Osteocyte (in vitro differentiated cells): ENCODE data around the gene KLHL33. TPM values are rescaled to one million over a fixed set of nuclear protein-coding genes. Genes with fewer than 3 reads are reported as not detected.
"Not testable (repeated sequence)": the region's sequence is repeated elsewhere in the genome, so short reads cannot be mapped to it uniquely, and the experiment has no call there.

Experiments
- DNase-seq: peaks from one replicate; pipeline ENCODE4 v3.0.0; 2021; ENCODE audit warnings: mixed read lengths; ENCODE audit not compliant: unreplicated experiment; ENCODE audit errors: extremely low spot score
- H3K27ac Mint-ChIP-seq: one replicate; pipeline ENCODE4 v1.8.0; 2021; ENCODE audit warnings: mild to moderate bottlenecking, mixed read lengths; ENCODE audit not compliant: unreplicated experiment
- H3K27me3 Mint-ChIP-seq: one replicate; pipeline ENCODE4 v1.8.0; 2021; ENCODE audit warnings: mixed read lengths; ENCODE audit not compliant: unreplicated experiment
- H3K36me3 Mint-ChIP-seq: one replicate; pipeline ENCODE4 v1.8.0; 2021; ENCODE audit warnings: mixed read lengths; ENCODE audit not compliant: unreplicated experiment
- H3K4me1 Mint-ChIP-seq: one replicate; pipeline ENCODE4 v1.8.0; 2021; ENCODE audit warnings: mixed read lengths; ENCODE audit not compliant: unreplicated experiment
- H3K4me3 Mint-ChIP-seq: one replicate; pipeline ENCODE4 v1.8.0; 2021; ENCODE audit warnings: mild to moderate bottlenecking, moderate library complexity, mixed read lengths; ENCODE audit not compliant: unreplicated experiment
- H3K9me3 Mint-ChIP-seq: one replicate; pipeline ENCODE4 v1.8.0; 2021; ENCODE audit warnings: mixed read lengths; ENCODE audit not compliant: unreplicated experiment
- total RNA-seq: library from RNA; stranded (reverse); gene quantifications from 2 replicates; pipeline ENCODE4 v1.2.1, GENCODE V29; 2021
- TF ChIP-seq, protein P1 (sequence below): fragments of 200-600 bp; sonication (generic); IDR thresholded peaks from 2 replicates; pipeline ENCODE4 v1.5.0; 2021; ENCODE audit warnings: antibody characterized with exemption, mild to moderate bottlenecking, moderate library complexity

Gene KLHL33
- total RNA-seq, 1 donor from 2014 or later: 0.08 TPM

DNA sequence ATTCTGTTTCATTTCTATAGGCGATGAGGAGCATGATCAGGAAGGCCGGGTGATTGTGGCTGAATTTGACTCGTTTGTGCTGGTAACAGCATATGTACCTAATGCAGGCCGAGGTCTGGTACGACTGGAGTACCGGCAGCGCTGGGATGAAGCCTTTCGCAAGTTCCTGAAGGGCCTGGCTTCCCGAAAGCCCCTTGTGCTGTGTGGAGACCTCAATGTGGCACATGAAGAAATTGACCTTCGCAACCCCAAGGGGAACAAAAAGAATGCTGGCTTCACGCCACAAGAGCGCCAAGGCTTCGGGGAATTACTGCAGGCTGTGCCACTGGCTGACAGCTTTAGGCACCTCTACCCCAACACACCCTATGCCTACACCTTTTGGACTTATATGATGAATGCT is 21.0 kb upstream of the KLHL33 start:
- H3K27ac Mint-ChIP-seq: no peak overlapping the region
- TF ChIP-seq, protein P1, sequence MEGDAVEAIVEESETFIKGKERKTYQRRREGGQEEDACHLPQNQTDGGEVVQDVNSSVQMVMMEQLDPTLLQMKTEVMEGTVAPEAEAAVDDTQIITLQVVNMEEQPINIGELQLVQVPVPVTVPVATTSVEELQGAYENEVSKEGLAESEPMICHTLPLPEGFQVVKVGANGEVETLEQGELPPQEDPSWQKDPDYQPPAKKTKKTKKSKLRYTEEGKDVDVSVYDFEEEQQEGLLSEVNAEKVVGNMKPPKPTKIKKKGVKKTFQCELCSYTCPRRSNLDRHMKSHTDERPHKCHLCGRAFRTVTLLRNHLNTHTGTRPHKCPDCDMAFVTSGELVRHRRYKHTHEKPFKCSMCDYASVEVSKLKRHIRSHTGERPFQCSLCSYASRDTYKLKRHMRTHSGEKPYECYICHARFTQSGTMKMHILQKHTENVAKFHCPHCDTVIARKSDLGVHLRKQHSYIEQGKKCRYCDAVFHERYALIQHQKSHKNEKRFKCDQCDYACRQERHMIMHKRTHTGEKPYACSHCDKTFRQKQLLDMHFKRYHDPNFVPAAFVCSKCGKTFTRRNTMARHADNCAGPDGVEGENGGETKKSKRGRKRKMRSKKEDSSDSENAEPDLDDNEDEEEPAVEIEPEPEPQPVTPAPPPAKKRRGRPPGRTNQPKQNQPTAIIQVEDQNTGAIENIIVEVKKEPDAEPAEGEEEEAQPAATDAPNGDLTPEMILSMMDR: no peak
- H3K36me3 Mint-ChIP-seq: peaks cover 29% of the 10 kb centered on the region
- H3K27me3 Mint-ChIP-seq: no peaks in the 10 kb centered on the region
- no peak overlapping the region for H3K4me3 Mint-ChIP-seq
- no peaks in the 10 kb centered on the region for H3K9me3 Mint-ChIP-seq
- peaks cover 21% of the 10 kb centered on the region for H3K4me1 Mint-ChIP-seq
- no peak for DNase-seq

DNA sequence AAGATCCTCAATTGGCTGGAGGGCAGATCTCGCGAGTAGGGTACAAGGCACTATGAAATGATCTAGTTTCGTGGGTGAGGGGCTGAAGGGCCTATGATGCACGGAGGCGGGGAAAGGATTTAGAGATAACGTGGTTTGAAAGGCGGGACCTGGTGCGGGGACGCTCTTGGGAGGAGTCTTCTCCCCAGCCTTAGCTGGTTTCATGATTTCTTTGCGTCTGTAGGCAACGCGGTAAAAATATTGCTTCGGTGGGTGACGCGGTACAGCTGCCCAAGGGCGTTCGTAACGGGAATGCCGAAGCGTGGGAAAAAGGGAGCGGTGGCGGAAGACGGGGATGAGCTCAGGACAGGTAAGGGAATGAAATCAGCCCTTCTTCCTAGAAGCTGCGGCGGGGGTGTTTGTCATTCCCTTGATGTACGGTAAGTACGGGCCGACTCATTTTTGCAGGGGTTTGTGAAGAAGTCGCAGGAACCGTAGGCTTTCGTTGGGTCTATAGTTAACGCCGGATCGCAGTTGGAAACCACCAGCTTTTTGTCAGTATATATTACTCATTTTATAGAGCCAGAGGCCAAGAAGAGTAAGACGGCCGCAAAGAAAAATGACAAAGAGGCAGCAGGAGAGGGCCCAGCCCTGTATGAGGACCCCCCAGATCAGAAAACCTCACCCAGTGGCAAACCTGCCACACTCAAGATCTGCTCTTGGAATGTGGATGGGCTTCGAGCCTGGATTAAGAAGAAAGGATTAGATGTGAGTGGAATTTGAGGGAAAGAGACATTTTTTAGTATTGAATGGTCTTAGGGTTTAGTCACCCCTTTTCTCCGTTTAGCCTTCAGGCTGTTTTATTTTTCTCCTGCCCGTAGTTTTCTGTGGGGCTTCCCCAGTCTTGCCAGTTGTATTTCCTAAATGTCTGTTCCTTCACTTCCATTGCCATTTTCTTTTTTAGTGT is 19.7 kb upstream of the KLHL33 start:
- DNase-seq: no peak
- TF ChIP-seq, protein P1: no peak
- no peaks in the 10 kb centered on the region for H3K27me3 Mint-ChIP-seq
- H3K27ac Mint-ChIP-seq: no peak overlapping the region
- H3K4me1 Mint-ChIP-seq: peaks cover 19% of the 10 kb centered on the region
- no peak overlapping the region for H3K4me3 Mint-ChIP-seq
- H3K9me3 Mint-ChIP-seq: no peaks in the 10 kb centered on the region
- peaks cover 37% of the 10 kb centered on the region for H3K36me3 Mint-ChIP-seq

DNA sequence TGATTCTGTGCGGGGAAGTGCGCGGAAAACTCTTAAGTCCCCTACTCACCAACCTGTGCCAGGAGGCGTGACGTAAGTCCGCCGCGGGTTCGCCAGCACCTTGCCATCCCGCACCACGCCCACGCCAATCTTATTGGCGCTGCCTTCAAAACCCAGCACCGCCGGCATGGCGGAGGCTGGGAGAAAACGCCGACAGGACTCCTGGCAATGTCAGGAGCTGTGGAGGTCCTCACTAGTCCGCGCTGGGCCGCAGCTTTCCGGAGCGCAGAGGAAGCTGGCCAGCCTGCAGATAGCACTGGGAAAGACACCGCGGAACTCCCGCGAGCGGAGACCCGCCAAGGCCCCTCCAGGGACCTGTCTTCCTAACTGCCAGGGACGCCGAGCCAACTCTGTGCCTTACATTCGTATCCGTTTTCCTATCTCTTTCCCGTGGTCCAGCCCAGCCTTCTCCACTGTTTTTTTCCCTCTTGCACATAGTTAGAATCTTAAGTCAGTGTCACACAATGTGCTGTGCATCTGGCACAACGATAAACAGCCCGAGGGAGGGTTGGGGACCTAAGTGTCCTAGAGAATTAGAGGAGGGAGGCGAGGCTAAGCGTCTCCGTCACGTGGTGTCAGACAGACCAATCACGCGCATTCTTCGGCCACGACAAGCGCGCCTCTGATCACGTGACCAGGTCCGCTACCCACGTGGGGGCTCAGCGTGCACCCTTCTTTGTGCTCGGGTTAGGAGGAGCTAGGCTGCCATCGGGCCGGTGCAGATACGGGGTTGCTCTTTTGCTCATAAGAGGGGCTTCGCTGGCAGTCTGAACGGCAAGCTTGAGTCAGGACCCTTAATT is 18.8 kb upstream of the KLHL33 start, which contains the start of the genes APEX1 and OSGEP:
Gene APEX1 (plus strand): TSS at position 711 of the 839 bp plus-strand sequence. CDS start 420 bp downstream, outside the sequence.
Gene OSGEP (minus strand): TSS at position 297 of the 839 bp plus-strand sequence. CDS start 129 bp downstream, at position 168.
- H3K36me3 Mint-ChIP-seq: peaks cover 39% of the 10 kb centered on the region
- H3K4me3 Mint-ChIP-seq: no peak within 1 kb of the TSS
- H3K27ac Mint-ChIP-seq: no peak within 1 kb of the TSS
- TF ChIP-seq, protein P1: no peak
- DNase-seq: peak; percentile 98
- H3K4me1 Mint-ChIP-seq: peaks cover 11% of the 10 kb centered on the region
- no peaks in the 10 kb centered on the region for H3K9me3 Mint-ChIP-seq
- H3K27me3 Mint-ChIP-seq: no peaks in the 10 kb centered on the region

DNA sequence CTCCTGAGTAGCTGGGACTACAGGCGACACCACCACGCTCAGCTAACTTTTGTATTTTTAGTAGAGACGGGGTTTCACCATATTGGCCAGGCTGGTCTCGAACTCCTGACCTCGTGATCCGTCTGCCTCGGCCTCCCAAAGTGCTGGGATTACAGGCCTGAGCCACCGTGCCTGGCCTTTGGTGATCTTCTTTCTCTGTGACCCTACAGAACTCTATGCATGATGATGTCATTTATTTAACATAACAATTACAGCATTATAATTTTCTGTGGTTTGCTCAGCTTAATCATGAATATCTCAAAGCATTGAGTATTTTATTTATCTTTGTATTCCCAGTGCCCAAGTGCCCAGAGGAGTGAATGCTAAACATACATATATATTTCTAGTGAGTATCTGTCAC is 16.9 kb upstream of the KLHL33 start:
- not testable (repeated sequence) for H3K27ac Mint-ChIP-seq, H3K9me3 Mint-ChIP-seq, H3K27me3 Mint-ChIP-seq, H3K4me1 Mint-ChIP-seq, H3K4me3 Mint-ChIP-seq, DNase-seq
- H3K36me3 Mint-ChIP-seq: peaks cover 43% of the 10 kb centered on the region

GRCh38 chr14:20446889-20447288 is 10.9 kb upstream of the KLHL33 start:
- Mint-ChIP-seq H3K9me3 (no peaks in the 10 kb centered on the region), H3K27me3 (no peaks in the 10 kb centered on the region), H3K27ac (no peak overlapping the region), H3K4me3 (no peak overlapping the region), H3K36me3 (peaks cover 39% of the 10 kb centered on the region), H3K4me1 (no peaks in the 10 kb centered on the region)
- TF ChIP-seq, protein P1: no peak
- DNase-seq: no peak

GRCh38 chr14:20443650-20444049 is 7.7 kb upstream of the KLHL33 start:
- not testable (repeated sequence) for H3K4me3 Mint-ChIP-seq, H3K27me3 Mint-ChIP-seq, H3K9me3 Mint-ChIP-seq, DNase-seq, H3K4me1 Mint-ChIP-seq, H3K27ac Mint-ChIP-seq
- peaks cover 18% of the 10 kb centered on the region for H3K36me3 Mint-ChIP-seq
